NCI-H2171 treated with DMSO at 0.1 percent for 48 hours (cell line): Measurements from ENCODE around the gene IL13RA2.

Source experiments
- DNase-seq: peaks from one replicate; lab custom pipeline; 2025; lab: John Stamatoyannopoulos, UW

IL13RA2 gene, protein sequence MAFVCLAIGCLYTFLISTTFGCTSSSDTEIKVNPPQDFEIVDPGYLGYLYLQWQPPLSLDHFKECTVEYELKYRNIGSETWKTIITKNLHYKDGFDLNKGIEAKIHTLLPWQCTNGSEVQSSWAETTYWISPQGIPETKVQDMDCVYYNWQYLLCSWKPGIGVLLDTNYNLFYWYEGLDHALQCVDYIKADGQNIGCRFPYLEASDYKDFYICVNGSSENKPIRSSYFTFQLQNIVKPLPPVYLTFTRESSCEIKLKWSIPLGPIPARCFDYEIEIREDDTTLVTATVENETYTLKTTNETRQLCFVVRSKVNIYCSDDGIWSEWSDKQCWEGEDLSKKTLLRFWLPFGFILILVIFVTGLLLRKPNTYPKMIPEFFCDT

GRCh38 chrX:115017455-115017854, at the start of gene IL13RA2:
TSS of gene IL13RA2 (minus strand) at chrX:115017616. CDS start at chrX:115017269, 347 bp downstream.
- DNase-seq: no peak

DNA sequence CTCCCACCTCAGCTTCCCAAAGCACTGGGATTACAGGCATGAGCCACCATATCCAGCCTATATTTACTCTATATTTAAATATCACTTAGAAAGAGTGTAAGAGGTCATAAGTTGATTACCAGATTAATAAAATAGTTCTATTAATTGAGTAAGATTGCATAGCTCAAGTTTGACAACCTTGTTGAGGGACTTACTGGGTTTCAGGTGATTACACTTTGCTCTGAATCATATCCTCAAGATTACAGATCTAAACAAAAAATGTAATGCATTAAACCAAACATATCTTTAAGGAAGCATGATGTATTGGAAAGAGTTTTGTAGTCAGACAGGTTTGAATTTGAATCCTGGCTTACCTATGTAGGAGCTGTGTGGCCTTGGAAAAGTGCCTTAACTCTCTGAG, 47.9 kb upstream of the IL13RA2 start:
- DNase-seq: no peak

DNA sequence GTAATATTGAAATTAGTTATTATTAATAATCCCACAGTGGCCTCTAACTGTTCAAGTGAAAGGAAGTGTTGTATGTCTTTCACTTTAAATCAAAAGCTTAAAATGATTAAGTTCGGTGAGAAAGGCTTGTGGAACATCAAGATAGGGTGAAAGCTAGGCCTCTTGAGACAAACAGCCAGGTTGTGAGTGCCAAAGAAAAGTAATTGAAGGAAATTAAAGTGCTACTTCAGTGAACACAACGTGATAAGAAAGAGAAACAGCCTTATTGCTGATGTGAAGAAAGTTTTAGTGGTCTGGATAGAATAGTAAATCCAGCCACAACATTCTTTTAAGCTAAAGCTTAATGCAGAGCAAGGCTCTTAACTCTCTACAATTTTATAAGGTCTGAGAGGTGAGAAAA, 42.6 kb upstream of the IL13RA2 start:
- DNase-seq: no peak

DNA sequence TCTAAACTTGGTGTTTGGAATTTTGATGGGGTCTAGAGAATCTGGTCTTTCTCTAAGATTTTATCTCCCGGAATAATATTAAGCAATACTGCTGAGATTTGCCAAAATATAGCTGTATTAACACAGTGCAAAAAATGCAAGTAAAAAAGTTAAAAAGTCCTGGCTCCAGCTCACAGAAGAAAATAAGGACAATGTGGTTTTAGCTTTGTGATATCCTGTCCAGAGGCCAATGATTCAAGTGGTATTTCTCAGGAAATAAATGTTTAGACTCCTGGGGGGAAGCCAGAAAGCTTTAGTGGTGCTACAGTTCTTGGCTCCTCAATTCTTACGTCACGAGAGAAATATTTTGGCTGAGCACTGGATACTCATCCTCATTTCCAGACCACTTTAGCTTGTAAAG, 40.9 kb upstream of the IL13RA2 start:
- no peak for DNase-seq

- no peak for DNase-seq
These were observed 37.5 kb upstream of the IL13RA2 start for GRCh38 chrX:115054876-115055275.

- DNase-seq: no peak
These were observed 35.8 kb upstream of the IL13RA2 start for GRCh38 chrX:115053223-115053622.

DNA sequence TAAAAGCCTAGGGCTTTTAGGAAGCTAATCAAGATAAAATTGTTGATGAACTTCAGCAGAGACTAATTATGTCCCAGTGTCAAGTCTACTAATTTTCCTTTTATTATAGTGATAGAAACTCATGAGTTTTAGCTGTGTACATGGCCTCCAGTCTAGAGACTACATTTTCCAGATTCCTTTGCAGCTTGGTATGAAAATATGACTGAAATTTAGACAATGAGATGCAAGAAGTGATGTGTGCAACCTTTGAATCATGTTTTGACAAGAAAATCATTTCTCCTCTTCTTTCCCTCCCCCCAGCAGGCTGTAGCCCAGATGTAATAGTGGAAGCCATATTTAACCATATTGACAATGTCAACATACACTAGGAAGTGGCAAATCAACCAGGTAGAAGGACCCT, 30.3 kb upstream of the IL13RA2 start:
- DNase-seq: no peak

GRCh38 chrX:115047181-115047580, 29.8 kb upstream of the IL13RA2 start:
- no peak for DNase-seq

- DNase-seq: no peak
These were observed 23.0 kb upstream of the IL13RA2 start for GRCh38 chrX:115040417-115040816.

- DNase-seq: no peak
These were observed 21.0 kb upstream of the IL13RA2 start for GRCh38 chrX:115038406-115038805.

DNA sequence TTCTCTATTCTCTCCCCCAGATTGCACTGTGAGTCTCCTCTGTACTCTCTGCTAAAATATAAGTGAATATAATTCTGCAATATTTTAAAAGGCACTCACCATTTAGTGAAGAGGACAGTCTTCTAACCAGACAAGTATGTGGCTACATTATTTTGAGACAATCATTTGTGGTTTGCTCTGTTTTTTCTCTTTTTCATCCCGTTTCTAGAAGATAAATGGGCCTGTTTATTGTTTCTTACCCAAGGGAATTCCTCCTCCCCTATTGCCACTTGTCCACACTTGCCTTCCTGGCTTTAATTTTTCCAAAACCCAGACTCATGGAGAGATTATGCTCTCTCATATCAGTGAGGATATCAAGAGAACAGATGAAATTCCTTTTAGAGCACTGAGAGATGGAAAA, 18.6 kb upstream of the IL13RA2 start:
- DNase-seq: no peak

DNA sequence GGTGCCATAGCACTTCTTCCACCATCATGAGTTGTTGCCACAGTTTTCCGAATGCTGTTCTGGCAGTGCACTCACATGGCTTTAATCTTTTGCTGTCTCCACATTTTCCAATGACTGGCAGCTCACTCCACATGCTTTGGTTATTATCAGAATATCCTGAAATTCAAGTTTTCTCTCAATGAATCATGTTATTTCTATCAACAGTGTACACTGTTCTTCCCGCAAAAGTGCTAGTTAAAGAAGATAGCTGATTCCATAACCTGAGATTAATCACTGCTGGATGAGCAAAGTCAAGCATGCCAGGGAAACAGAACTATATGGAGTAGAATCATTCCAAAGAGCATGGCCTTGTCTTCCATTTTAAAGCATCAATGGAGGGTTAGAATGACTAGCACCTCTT, 14.6 kb upstream of the IL13RA2 start:
- DNase-seq: no peak

DNA sequence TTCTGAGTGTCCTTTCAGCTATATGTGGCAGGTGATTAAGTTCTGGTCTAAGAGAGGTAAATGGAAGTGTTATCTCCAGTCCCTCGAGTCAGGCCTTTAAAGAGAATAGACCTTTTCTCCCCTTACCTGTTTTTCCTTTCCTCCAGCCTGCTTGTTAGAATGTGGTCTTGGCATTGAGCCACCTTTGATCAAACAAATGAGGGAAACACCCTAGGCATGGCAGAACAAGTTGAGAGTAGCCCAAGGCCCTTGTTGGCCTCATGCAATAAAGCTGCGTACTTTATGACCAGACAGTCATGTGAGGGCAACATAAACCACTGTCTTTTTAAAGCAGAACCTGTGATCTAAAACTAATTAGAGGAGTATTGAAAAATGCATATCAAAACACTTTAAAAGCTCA, 13.2 kb upstream of the IL13RA2 start:
- DNase-seq: no peak

DNA sequence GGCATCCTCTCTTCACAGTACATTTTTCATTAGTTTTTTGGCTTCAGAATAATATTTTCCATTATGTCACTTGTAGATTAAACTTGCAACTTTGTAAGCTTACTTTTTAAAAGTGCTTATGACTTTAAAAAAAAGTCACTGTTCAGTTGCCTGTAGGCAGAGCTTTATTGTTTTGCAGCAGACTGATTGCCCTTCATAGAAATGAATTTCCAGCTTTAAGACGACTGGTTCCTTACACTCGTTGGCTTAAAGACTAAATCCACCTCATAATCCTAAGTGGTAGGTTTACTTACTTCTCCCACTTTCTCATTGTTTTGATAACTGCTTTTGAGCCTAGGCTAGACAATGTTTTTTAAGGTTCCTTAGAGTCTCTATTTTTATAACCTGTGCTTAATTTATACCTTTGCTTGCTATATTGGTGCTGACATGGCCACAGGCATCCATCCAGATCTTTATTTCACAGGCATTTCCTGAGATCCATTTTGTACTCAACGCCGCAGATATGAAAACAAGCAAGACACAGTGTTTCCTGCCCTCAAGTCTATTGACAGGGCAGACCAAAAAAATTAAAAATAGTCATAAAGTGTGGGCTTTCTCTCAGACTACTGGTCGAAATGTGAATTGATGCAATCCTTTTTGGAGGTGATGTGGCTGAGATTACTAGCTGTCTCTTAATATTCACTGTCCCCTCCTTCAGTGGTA, 12.6 kb upstream of the IL13RA2 start:
- no peak for DNase-seq

GRCh38 chrX:115029440-115029839, 12.0 kb upstream of the IL13RA2 start:
- no peak for DNase-seq

DNA sequence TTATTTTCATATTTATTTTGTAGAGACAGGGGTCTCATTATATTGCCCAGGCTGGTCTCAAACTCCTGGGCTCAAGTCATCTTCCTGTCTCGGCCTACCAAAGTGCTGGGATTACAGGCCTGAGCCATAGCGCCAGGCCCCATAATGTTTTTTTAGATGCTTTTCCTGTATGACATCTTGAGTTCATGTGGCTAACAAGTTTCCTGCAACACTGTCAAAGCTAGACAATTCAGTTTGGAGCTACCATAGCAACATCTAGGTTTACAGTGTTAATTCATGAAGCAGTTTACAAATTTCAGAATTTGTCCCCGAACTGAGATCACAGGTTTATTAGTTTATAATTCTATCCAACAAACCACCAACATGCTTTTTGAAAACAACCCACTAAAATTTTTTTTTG, 6.4 kb upstream of the IL13RA2 start:
- no peak for DNase-seq

- no peak for DNase-seq
These were observed 5.7 kb upstream of the IL13RA2 start for GRCh38 chrX:115023139-115023538.

- no peak for DNase-seq
These were observed 3.7 kb upstream of the IL13RA2 start for GRCh38 chrX:115021121-115021520.

DNA sequence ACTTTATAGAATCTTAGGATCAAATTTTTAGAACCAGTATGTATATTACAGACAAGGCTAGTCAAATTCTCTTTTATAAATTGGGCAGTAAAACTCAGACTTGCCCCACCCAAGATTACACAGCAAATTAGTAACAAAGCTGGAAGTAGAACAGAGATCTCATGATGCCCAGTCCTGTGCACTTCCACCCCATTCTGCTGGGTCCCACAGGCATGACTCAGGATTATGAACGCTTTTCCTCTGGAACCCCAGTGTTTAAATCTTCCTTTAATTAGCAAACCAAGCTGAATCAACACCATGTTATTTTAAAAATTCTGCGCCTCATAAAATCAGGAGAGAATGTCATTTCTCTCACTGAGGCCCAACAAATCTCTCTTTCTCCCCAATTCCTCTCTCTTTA, 1.5 kb upstream of the IL13RA2 start:
- no peak for DNase-seq

- DNase-seq: no peak
These were observed 728 bp upstream of the IL13RA2 start for GRCh38 chrX:115018040-115018647.

DNA sequence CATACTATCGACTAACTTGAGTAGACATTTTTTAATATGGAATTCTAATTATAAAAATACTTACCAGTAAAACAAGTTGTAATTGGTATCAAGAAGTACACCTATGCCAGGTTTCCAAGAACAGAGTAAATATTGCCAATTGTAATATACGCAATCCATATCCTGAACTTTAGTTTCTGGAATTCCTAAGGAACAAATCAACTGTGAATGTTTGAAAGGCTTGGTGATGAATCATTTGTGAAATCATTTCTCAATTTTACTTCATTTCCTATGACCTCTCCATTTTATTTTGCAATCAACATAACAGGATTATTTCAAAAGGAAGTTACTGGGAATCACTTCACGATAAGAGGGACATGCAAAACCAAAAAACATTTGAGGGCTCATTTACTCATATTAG, 3.7 kb downstream of the IL13RA2 start:
- DNase-seq: no peak

DNA sequence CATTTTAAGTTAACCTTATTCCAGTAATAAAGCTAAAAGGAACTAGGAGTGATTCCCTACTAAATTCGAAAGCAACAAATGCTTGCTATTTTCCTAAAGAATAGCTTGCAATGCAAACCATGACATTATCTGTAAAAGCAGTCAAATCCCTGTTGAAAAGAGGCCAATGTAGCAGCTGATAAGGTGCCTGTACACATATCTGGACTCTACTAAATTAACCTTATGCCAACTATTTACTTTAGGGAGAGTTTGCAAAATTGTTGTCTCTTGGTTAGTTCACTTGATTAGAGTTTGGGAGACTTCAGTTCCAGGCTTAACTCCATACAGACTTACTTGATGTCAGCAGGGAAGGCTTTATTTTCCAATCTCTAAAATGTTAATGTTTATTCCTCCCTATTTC, 6.0 kb downstream of the IL13RA2 start:
- DNase-seq: no peak

DNA sequence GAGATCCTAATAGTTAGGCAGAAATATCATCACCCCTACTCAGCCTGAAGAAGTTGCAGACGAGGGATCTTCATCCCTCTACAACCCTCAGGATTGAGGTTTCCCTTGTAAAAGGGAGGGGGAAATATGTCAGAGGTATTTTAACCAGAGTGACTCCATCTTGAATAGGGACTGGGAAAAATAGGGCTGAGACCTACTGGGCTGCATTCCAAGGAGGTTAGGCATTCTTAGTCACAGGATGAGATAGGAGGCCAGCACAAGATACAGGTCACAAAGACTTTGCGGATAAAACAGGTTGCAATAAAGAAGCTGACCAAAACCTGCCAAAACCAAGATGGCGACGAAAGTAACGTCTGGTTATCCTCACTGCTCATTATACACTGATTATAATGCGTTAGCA, 17.5 kb downstream of the IL13RA2 start:
- DNase-seq: no peak
